Measurements from ENCODE around the gene PCDHB12.
"Not testable (repeated sequence)": the region's sequence is repeated elsewhere in the genome, so short reads cannot be mapped to it uniquely, and the experiment has no call there.

PCDHB12 gene

DNA sequence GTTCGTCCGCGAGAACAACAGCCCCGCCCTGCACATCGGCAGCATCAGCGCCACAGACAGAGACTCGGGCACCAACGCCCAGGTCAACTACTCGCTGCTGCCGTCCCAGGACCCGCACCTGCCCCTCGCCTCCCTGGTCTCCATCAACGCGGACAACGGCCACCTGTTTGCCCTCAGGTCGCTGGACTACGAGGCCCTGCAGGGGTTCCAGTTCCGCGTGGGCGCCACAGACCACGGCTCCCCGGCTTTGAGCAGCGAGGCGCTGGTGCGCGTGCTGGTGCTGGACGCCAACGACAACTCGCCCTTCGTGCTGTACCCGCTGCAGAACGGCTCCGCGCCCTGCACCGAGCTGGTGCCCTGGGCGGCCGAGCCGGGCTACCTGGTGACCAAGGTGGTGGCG, 1.8 kb downstream of the PCDHB12 start:
- DNase-seq (ENCODE audit: low read depth in 3 of 3), result not testable (repeated sequence)

DNA sequence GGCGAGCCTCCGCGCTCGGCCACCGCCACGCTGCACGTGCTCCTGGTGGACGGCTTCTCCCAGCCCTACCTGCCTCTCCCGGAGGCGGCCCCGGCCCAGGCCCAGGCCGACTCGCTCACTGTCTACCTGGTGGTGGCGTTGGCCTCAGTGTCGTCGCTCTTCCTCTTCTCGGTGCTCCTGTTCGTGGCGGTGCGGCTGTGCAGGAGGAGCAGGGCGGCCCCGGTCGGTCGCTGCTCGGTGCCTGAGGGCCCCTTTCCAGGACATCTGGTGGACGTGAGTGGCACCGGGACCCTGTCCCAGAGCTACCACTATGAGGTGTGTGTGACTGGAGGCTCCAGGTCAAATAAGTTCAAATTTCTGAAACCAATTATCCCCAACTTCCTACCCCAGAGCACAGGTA, 2.3 kb downstream of the PCDHB12 start:
- not testable (repeated sequence) for DNase-seq (ENCODE audit: low read depth in 3 of 3)

DNA sequence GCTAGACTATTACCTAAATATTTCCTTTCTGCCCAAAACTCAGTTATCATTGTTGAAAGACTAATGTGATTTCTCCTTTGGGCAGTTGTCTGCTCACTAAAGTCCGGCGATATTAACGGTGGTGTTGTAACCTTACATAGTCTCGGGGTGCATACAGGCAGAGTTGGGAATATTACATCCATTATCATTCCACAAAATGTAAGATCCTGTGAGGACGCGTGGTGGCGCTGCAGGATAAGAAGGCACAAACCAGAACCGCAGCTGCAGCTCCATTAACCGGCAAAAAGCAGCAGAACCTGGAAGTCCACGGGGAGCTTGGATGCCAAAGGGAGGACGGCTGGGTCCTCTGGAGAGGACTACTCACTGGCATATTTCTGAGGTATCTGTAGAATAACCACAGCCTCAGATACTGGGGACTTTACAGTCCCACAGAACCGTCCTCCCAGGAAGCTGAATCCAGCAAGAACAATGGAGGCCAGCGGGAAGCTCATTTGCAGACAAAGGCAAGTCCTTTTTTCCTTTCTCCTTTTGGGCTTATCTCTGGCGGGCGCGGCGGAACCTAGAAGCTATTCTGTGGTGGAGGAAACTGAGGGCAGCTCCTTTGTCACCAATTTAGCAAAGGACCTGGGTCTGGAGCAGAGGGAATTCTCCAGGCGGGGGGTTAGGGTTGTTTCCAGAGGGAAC, 5.3 kb downstream of the PCDHB12 start, which contains the start of gene PCDHB13:
Gene PCDHB13 (plus strand): TSS at position 264 of the 684 bp plus-strand sequence. CDS start 205 bp downstream, at position 469.
- peak in 1 of 3 experiments; percentile 16 for DNase-seq (ENCODE audit: low read depth in 3 of 3)

DNA sequence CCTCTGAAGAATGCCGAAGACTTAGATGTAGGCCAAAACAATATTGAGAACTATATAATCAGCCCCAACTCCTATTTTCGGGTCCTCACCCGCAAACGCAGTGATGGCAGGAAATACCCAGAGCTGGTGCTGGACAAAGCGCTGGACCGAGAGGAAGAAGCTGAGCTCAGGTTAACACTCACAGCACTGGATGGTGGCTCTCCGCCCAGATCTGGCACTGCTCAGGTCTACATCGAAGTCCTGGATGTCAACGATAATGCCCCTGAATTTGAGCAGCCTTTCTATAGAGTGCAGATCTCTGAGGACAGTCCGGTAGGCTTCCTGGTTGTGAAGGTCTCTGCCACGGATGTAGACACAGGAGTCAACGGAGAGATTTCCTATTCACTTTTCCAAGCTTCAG, 6.1 kb downstream of the PCDHB12 start:
- DNase-seq (ENCODE audit: low read depth in 3 of 3), result not testable (repeated sequence)

DNA sequence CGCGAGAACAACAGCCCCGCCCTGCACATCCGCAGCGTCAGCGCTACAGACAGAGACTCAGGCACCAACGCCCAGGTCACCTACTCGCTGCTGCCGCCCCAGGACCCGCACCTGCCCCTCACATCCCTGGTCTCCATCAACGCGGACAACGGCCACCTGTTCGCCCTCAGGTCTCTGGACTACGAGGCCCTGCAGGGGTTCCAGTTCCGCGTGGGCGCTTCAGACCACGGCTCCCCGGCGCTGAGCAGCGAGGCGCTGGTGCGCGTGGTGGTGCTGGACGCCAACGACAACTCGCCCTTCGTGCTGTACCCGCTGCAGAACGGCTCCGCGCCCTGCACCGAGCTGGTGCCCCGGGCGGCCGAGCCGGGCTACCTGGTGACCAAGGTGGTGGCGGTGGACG, 7.0 kb downstream of the PCDHB12 start:
- not testable (repeated sequence) for DNase-seq (ENCODE audit: low read depth in 3 of 3)

DNA sequence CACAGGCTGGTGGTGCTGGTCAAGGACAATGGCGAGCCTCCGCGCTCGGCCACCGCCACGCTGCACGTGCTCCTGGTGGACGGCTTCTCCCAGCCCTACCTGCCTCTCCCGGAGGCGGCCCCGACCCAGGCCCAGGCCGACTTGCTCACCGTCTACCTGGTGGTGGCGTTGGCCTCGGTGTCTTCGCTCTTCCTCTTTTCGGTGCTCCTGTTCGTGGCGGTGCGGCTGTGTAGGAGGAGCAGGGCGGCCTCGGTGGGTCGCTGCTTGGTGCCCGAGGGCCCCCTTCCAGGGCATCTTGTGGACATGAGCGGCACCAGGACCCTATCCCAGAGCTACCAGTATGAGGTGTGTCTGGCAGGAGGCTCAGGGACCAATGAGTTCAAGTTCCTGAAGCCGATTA, 7.5 kb downstream of the PCDHB12 start:
- not testable (repeated sequence) for DNase-seq (ENCODE audit: low read depth in 3 of 3)

DNA sequence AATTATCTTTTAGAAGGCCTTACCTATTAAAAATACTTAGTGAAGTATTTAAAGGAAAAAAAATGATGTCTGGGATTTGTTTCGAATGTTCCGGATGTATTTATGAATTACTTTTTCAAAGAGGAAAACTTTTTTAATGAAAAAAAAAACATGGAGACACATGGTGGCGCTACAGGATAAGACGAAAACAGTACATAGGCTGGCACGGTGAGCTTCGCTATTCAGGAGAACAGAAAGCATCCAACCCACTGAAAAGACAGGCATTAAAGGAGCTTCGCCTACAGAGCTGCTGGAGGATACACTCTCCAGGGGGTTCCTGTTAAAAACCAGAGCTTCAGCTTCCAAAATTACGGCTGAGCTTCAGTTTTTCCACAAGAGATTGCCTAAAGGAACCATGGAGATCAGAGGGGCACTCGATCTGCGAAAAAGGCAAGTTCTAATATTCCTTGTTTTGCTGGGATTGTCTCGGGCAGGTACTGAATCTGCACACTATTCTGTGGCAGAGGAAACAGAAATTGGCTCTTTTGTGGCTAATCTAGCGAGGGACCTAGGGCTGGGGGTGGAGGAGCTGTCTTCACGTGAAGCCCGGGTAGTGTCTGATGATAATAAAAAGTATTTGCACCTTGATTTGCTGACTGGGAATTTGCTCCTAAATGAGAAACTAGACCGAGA, 14.7 kb downstream of the PCDHB12 start, which contains the start of gene PCDHB14:
Gene PCDHB14 (plus strand): TSS at position 232 of the 672 bp plus-strand sequence. CDS start 163 bp downstream, at position 395.
- DNase-seq (ENCODE audit: low read depth in 3 of 3), result no peak

DNA sequence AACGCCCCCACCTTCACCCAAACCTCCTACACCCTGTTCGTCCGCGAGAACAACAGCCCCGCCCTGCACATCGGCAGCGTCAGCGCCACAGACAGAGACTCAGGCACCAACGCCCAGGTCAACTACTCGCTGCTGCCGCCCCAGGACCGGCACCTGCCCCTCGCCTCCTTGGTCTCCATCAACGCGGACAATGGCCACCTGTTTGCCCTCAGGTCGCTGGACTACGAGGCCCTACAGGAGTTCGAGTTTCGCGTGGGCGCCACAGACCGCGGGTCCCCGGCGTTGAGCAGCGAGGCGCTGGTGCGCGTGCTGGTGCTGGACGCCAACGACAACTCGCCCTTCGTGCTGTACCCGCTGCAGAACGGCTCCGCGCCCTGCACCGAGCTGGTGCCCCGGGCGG, 16.3 kb downstream of the PCDHB12 start:
- not testable (repeated sequence) for DNase-seq (ENCODE audit: low read depth in 3 of 3)

DNA sequence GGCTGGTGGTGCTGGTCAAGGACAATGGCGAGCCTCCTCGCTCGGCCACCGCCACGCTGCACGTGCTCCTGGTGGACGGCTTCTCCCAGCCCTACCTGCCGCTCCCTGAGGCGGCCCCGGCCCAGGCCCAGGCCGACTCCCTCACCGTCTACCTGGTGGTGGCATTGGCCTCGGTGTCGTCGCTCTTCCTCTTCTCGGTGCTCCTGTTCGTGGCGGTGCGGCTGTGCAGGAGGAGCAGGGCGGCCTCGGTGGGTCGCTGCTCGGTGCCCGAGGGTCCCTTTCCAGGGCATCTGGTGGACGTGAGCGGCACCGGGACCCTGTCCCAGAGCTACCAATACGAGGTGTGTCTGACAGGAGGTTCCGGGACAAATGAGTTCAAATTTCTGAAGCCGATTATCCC, 16.9 kb downstream of the PCDHB12 start:
- not testable (repeated sequence) for DNase-seq (ENCODE audit: low read depth in 3 of 3)

DNA sequence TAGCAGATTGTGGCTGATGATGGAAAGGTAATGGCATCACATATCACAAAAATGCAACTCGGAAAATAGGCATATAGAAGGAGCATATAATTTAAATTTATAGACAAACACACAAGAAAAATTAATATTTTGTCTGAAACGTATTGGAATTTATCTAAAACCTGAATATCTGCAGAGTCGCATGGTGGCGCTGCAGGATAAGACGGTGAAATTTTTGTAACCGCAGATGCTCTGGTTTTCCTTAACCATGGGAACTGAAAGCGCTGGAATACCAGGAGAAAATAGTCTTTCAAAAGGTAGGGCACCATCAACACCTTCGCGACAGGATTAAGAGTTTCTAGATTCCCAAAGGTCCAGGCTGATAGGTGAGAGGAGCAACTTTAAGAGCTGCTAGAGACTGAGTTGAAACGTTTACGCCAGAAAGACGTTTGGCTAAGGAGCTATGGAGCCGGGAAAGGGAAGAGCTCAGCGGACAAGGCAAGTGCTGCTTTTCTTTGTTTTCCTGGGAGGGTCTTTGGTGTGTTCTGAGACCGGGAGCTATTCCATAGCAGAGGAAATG, 25.7 kb downstream of the PCDHB12 start:
- no peak for DNase-seq (ENCODE audit: low read depth in 3 of 3)

DNA sequence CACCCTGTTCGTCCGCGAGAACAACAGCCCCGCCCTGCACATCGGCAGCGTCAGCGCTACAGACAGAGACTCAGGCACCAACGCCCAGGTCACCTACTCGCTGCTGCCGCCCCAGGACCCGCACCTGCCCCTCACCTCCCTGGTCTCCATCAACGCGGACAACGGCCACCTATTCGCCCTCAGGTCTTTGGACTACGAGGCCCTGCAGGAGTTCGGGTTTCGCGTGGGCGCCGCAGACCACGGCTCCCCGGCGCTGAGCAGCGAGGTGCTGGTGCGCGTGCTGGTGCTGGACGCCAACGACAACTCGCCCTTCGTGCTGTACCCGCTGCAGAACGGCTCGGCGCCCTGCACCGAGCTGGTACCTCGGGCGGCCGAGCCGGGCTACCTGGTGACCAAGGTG, 27.4 kb downstream of the PCDHB12 start:
- not testable (repeated sequence) for DNase-seq (ENCODE audit: low read depth in 3 of 3)

DNA sequence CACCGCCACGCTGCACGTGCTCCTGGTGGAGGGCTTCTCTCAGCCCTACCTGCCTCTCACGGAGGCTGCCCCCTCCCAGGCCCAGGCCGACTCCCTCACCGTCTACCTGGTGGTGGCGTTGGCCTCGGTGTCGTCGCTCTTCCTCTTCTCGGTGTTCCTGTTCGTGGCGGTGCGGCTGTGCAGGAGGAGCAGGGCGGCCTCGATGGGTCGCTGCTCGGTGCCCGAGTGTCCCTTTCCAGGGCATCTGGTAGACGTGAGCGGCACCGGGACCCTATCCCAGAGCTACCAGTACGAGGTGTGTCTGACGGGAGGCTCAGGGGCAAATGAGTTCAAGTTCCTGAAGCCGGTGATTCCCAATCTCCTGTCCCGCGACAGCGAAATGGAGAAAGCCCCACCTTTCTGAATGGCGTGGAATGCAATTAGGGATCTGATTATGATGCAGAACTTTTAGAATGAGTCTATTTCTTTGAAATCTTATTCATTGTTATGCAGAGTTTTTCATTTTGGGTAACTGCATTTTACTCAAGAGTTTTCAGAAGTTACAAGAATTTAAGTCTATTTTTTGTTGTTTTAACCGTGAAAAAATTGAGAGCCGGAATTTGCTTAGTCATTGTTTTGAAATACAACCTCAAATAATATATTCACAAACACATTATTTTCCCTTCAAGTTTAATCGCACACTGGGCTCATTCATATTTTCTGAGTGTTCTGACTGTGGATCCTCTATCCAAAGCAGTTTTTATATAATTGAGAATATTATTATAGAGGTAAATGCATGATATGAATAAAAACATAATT, 28.2 kb downstream of the PCDHB12 start:
- no peak for DNase-seq (ENCODE audit: low read depth in 3 of 3)

DNA sequence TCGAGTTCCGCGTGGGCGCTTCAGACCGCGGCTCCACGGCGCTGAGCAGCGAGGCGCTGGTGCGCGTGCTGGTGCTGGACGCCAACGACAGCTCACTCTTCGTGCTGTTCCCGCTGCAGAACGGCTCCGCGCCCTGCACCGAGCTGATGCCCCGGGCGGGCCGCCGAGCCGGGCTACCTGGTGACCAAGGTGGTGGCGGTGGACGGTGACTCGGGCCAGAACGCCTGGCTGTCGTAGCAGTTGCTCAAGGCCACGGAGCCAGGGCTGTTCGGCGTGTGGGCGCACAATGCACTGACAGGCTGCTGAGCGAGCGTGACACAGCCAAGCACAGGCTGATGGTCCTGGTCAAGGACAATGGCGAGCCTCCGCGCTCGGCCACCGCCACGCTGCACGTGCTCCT, 33.0 kb downstream of the PCDHB12 start:
- DNase-seq (ENCODE audit: low read depth in 3 of 3), result no peak

DNA sequence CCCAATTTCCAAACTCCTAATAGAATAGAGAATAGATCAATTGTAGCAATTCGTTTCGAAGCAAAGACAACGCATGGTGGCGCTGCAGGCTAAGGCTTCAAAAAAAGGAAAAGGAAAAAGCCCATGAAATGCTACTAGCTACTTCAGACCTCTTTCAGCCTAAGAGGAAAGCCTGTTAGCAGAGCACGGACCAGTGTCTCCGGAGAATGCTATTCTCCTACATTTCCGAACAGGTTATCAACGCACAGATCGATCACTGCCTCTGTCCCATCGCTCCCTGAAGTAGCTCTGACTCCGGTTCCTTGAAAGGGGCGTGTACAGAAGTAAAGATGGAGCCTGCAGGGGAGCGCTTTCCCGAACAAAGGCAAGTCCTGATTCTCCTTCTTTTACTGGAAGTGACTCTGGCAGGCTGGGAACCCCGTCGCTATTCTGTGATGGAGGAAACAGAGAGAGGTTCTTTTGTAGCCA, 36.8 kb downstream of the PCDHB12 start, which contains the start of gene PCDHB15:
Gene PCDHB15 (plus strand): TSS at position 146 of the 468 bp plus-strand sequence. CDS start 184 bp downstream, at position 330.
- peak in 1 of 3 experiments; percentile 7 for DNase-seq (ENCODE audit: low read depth in 3 of 3)

DNA sequence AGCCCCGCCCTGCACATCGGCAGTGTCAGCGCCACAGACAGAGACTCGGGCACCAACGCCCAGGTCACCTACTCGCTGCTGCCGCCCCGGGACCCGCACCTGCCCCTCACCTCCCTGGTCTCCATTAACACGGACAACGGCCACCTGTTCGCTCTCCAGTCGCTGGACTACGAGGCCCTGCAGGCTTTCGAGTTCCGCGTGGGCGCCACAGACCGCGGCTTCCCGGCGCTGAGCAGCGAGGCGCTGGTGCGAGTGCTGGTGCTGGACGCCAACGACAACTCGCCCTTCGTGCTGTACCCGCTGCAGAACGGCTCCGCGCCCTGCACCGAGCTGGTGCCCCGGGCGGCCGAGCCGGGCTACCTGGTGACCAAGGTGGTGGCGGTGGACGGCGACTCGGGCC, 38.5 kb downstream of the PCDHB12 start:
- DNase-seq (ENCODE audit: low read depth in 3 of 3), result not testable (repeated sequence)

DNA sequence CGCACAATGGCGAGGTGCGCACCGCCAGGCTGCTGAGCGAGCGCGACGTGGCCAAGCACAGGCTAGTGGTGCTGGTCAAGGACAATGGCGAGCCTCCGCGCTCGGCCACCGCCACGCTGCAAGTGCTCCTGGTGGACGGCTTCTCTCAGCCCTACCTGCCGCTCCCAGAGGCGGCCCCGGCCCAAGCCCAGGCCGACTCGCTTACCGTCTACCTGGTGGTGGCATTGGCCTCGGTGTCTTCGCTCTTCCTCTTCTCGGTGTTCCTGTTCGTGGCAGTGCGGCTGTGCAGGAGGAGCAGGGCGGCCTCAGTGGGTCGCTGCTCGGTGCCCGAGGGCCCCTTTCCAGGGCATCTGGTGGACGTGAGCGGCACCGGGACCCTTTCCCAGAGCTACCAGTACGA, 38.9 kb downstream of the PCDHB12 start:
- DNase-seq (ENCODE audit: low read depth in 3 of 3), result not testable (repeated sequence)

DNA sequence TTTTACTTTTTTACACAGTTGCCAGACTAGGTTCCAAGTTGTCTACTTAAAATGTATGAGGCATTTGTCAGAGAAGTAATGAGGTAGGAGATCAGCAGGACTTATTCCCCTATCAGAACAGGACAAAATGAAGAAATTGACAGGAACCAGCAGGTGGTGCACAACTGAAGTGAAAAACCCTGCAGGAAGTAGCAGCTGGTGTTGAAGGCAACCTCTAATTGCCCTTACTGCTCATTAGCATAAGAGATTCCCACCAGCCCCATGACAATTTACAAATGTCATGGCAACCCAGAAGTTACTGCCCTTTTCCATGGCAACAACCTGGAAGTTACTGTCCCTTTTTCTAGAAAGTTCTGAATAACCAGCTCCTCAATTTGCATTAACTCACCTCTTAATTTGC, 42.1 kb downstream of the PCDHB12 start:
- DNase-seq (ENCODE audit: low read depth in 3 of 3), result no peak

DNA sequence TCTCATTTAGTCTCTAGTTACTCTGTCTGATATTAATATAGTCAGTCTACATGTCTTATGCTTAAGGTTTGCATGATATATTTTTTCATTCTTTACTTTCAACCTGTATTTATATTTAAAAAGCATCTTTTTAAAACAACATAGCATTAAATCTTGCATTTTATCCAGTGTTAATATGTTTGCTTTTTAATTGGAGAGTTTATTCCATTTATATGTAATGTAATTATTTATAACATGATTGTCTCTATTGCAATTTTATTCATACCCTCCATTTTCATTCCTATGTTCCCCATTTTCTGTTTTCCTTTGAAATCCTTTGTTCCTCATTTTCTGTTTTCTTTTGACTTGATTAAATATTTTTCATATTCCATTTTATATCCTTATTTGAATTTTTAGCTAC, 49.9 kb downstream of the PCDHB12 start:
- no peak for DNase-seq (ENCODE audit: low read depth in 3 of 3)

DNA sequence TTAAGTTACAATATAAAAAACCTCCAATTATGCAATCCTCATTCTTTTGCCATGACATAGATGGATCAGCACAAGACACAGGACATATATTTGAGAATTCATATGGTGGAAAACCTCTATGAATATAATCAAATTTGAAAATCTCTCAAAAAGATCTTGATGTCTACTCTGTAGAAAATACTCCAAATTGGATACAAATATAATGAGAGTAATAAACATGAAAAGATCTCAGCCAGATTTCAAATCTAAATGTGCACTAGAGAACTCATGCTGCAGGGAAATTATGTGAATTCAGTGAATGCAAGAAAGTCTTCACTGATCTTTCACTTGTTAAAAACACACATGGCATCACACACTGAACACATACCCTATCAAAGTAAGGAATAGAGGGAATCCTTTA, 50.4 kb downstream of the PCDHB12 start:
- DNase-seq (ENCODE audit: low read depth in 3 of 3), result no peak

DNA sequence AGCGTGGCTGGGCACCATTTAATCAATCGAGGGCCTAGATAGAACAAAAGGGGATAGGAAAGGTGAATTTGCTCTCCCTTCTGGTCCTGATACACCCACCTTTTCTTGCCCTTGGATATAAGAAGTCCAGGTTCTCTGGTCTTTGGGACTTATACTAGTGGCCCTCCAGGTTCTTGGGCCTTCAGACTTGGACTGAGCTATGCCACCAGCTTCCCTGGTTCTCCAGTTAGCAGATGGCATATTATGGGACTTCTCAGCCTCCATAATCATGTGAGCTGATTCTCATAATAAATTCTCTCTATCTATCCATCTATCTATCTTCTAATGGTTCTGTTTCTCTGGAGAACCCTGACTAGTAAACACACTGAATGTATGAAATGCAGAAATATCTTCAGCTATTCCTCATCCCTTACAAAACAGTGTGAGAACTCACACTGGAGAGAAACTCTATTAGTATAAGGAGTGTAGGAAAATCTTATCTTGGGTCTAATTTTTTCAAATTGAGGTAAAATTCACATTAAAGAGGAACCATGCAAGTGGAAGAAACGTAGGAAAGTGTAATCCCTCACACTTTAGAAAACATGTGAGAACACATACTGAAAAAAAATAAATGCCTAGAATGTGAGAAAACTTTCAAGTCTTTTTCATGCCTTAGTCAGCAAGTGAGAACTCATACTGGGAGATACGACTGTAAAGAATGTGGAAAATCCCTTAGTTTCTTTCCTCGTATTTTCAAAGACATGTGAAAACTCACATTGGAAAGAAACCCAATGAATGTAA, 52.1 kb downstream of the PCDHB12 start:
- no peak for DNase-seq (ENCODE audit: low read depth in 3 of 3)

DNA sequence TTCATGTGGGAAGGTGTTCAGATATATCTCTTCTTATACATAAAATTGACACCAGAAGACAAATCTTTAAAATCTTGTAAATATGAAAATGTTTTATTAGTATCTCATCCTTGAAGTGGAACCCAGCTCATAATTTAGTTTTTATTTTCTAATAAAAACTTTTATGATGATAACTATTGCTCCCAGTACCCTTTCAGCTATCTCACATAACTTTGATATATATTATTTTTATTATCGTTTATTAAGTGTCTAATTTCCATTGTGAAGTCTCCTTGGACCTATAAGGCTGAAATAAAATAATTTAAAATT, 52.7 kb downstream of the PCDHB12 start:
- DNase-seq (ENCODE audit: low read depth in 3 of 3), result no peak

Data from stimulated activated CD4-positive, alpha-beta T cell treated with anti-CD3 and anti-CD28 coated beads, TNF-alpha, amount 100 ng/mL, for 24 hours (primary cell).